GM19468 (cell line): ENCODE measurements around the gene PPARGC1A.

ENCODE experiments used
- ATAC-seq: cut with Tn5 transposase; IDR thresholded peaks from one replicate; pipeline ENCODE4 v1.9.1; 2021; ENCODE audit warnings: mild to moderate bottlenecking, moderate library complexity, moderate number of reproducible peaks; ENCODE audit not compliant: unreplicated experiment; ENCODE audit errors: extremely low read depth

The PPARGC1A gene

GRCh38 chr4:23853986-23854660 lies 35.7 kb downstream of the PPARGC1A start:
- ATAC-seq = no peak

- no peak for ATAC-seq
Observed at GRCh38 chr4:23851464-23851863, 38.4 kb downstream of the PPARGC1A start.

- ATAC-seq = no peak
Observed at GRCh38 chr4:23847158-23847557, 42.7 kb downstream of the PPARGC1A start.

GRCh38 chr4:23844961-23845360 lies 44.9 kb downstream of the PPARGC1A start:
- ATAC-seq = no peak

GRCh38 chr4:23839279-23839678 lies 50.6 kb downstream of the PPARGC1A start:
- no peak for ATAC-seq

GRCh38 chr4:23838607-23839006 lies 51.2 kb downstream of the PPARGC1A start:
- no peak for ATAC-seq

GRCh38 chr4:23838131-23838530 lies 51.7 kb downstream of the PPARGC1A start:
- ATAC-seq = no peak

GRCh38 chr4:23837371-23837770 lies 52.5 kb downstream of the PPARGC1A start:
- ATAC-seq = no peak

GRCh38 chr4:23835774-23836478 lies 53.9 kb downstream of the PPARGC1A start:
- no peak for ATAC-seq

- no peak for ATAC-seq
Observed at GRCh38 chr4:23828779-23829178, 61.1 kb downstream of the PPARGC1A start.

GRCh38 chr4:23828020-23828715 lies 61.7 kb downstream of the PPARGC1A start:
- ATAC-seq = no peak

- ATAC-seq = no peak
Observed at GRCh38 chr4:23822181-23822580, 67.7 kb downstream of the PPARGC1A start.

- ATAC-seq = no peak
Observed at GRCh38 chr4:23819041-23819511, 70.8 kb downstream of the PPARGC1A start.

GRCh38 chr4:23818097-23818885 lies 71.6 kb downstream of the PPARGC1A start:
- no peak for ATAC-seq

- no peak for ATAC-seq
Observed at GRCh38 chr4:23814996-23815660, 74.7 kb downstream of the PPARGC1A start.

- no peak for ATAC-seq
Observed at GRCh38 chr4:23814587-23814986, 75.3 kb downstream of the PPARGC1A start.

- ATAC-seq = no peak
Observed at GRCh38 chr4:23811161-23811560, 78.7 kb downstream of the PPARGC1A start.

- ATAC-seq = no peak
Observed at GRCh38 chr4:23805450-23805851, 84.4 kb downstream of the PPARGC1A start.

- ATAC-seq = no peak
Observed at GRCh38 chr4:23789762-23790161, 100.1 kb downstream of the PPARGC1A start.

- no peak for ATAC-seq
Observed at GRCh38 chr4:23788460-23788859, 101.4 kb downstream of the PPARGC1A start.
